ENCODE measurements around the gene ZNF140. TPM values are rescaled to one million over a fixed set of nuclear protein-coding genes. Genes with fewer than 3 reads are reported as not detected.

The ZNF140 gene
- total and polyA plus RNA-seq, 2 of the 13 experiments (the other 11 are each of a cell fraction or from before 2014, with no cell fraction given) = 8.7 to 13.5 TPM

DNA sequence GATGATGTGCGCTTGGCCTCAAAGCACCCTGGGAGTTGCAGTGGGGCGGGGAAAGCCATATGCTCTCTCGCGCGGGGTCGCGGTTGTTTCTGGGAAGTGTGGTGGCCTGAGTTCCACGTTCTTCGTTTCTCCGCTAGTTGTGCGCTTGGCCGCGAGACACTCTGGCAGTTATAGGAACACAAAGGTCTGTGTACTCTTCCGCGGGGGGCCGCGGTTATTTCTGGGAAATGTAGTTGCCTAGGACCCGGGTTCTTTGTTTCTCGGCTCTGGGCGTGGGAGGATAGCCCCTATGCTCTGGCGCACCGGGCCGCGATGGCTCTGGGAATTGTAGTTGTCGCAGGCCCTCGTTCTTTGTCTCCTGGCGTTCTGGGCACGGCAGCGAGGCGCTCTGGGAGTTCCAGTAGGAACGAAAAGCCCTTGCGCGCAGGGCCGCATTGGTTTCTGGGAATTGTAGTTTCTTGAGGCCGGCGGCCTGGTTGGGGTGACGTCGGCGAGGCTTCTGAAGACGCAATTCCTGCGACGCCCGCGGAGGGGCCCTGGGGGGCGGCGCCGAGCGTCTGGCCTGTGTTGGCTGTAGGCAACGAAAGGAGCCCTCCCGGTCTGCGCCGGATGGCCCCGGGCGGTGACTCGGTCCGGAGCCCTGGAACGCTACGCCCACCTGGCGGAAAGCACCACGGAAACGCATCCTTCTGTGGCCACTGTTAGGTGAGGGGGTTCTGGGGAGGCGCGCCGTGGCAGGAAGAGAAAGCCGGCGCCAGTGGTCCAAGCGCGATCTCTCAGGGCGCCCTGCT lies at the start of gene ZNF140 (continued):
- TF ChIP-seq AHDC1 (CRISPR knock-in tag; IDR thresholded peaks at IDR 0.05; ENCODE audit: borderline replicate concordance) = peak; percentile 3; the same call in 1 of the 2 replicates
- TF ChIP-seq IRF2 (CRISPR knock-in tag; IDR thresholded peaks at IDR 0.05) = peak; percentile 70
- TF ChIP-seq, protein P1, sequence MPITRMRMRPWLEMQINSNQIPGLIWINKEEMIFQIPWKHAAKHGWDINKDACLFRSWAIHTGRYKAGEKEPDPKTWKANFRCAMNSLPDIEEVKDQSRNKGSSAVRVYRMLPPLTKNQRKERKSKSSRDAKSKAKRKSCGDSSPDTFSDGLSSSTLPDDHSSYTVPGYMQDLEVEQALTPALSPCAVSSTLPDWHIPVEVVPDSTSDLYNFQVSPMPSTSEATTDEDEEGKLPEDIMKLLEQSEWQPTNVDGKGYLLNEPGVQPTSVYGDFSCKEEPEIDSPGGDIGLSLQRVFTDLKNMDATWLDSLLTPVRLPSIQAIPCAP (CRISPR knock-in tag; IDR thresholded peaks at IDR 0.05; ENCODE audit: low read depth) = no peak
- peak; percentile 15 to 74 for TF ChIP-seq HMGXB4 (CRISPR knock-in tag; IDR thresholded peaks at IDR 0.05; ENCODE audit: borderline replicate concordance in 1 of 2, low read depth in 1 of 2)
- 0 out of 2 replicates have a peak, but pooled peaks have one; percentile 32 for TF ChIP-seq TMF1 (CRISPR knock-in tag; IDR thresholded peaks at IDR 0.05; ENCODE audit: low read depth)
- TF ChIP-seq POLR2A (IDR thresholded peaks at IDR 0.05; ENCODE audit: insufficient read depth in 1 of 2, low read depth in 2 of 2, low read length in 2 of 2) = peak; percentile 24 to 80
- TF ChIP-seq ZNF572 (CRISPR knock-in tag; IDR thresholded peaks at IDR 0.05) = peak; percentile 64; the same call in 1 of the 2 replicates
- TF ChIP-seq PHF21A (CRISPR knock-in tag; IDR thresholded peaks at IDR 0.05) = peak; percentile 48; the same call in 1 of the 2 replicates
- 0 out of 2 replicates have a peak, but pooled peaks have one; percentile 32 for TF ChIP-seq KLF15 (CRISPR knock-in tag; IDR thresholded peaks at IDR 0.05; ENCODE audit: borderline replicate concordance)
- peak; percentile 71; the same call in 1 of the 2 replicates for TF ChIP-seq ZNF292 (CRISPR knock-in tag; IDR thresholded peaks at IDR 0.05; ENCODE audit: borderline replicate concordance, low read depth)
- TF ChIP-seq HNF4A (CRISPR knock-in tag; IDR thresholded peaks at IDR 0.05) = no peak
- TF ChIP-seq ZFP82 (CRISPR knock-in tag; IDR thresholded peaks at IDR 0.05; ENCODE audit: borderline replicate concordance) = 0 out of 2 replicates have a peak, but pooled peaks have one; percentile 42
- no peak for TF ChIP-seq NFKB2 (CRISPR knock-in tag; IDR thresholded peaks at IDR 0.05; ENCODE audit: borderline replicate concordance)
- no peak for TF ChIP-seq ZNF432 (CRISPR knock-in tag; IDR thresholded peaks at IDR 0.05; ENCODE audit: borderline replicate concordance)
- TF ChIP-seq POLR2G (IDR thresholded peaks at IDR 0.05; ENCODE audit: low read depth, low read length) = peak; percentile 80
- no peak for TF ChIP-seq SOX13 (IDR thresholded peaks at IDR 0.05)
- TF ChIP-seq SOX13 (CRISPR knock-in tag; conservative IDR thresholded peaks at IDR 0.05 in 1 of 2, IDR thresholded peaks at IDR 0.05 in 1 of 2) = 0 out of 4 replicates have a peak, but pooled peaks of 1 of the 2 experiments have one; percentile 7
- 0 out of 2 replicates have a peak, but pooled peaks have one; percentile 46 for TF ChIP-seq ZBTB20 (CRISPR knock-in tag; IDR thresholded peaks at IDR 0.05; ENCODE audit: borderline replicate concordance, low read depth)
- peak; percentile 77; the same call in 1 of the 2 replicates for TF ChIP-seq ZNF331 (CRISPR knock-in tag; IDR thresholded peaks at IDR 0.05)
- no peak for TF ChIP-seq ZNF101 (CRISPR knock-in tag; IDR thresholded peaks at IDR 0.05; ENCODE audit: borderline replicate concordance, low read depth)

All from HepG2 (cell line).